Activated naive CD4-positive, alpha-beta T cell (primary cell): ENCODE results near the gene ACADS.
A peak's percentile ranks its signal among the peaks of the same experiment; 100 is the strongest.

Source experiments
- DNase-seq, 4 experiments: peaks; one replicate each; lab custom pipeline; 2025; lab: John Stamatoyannopoulos, UW

Gene ACADS

GRCh38 chr12:120700886-120701285 lies 24.7 kb upstream of the ACADS start:
- no peak for DNase-seq

- DNase-seq, result no peak
Measured at GRCh38 chr12:120702637-120703036, 23.0 kb upstream of the ACADS start.

GRCh38 chr12:120703311-120703942 lies 22.2 kb upstream of the ACADS start:
- DNase-seq, result no peak

- DNase-seq, result no peak
Measured at GRCh38 chr12:120705618-120706017, 20.0 kb upstream of the ACADS start.

DNA sequence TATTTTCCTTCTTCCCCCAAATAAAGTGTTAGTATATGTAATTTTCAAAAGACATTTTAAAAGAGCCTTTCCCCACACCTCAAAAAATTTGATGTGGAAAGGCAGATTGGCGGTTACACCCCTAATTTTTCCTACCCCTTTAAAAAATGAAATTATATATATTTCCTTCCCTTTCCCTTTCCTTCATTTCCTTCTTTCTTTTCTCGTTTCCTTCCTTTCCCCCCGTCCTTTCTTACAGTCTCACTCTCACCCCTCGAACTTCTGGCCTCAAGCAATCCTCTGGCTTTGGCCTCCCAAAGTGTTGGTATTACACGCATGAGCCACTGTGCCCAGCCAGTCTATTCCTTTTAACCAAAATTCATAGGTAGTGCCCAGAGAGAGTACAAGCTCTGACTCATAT lies 19.6 kb upstream of the ACADS start:
- no peak for DNase-seq

DNA sequence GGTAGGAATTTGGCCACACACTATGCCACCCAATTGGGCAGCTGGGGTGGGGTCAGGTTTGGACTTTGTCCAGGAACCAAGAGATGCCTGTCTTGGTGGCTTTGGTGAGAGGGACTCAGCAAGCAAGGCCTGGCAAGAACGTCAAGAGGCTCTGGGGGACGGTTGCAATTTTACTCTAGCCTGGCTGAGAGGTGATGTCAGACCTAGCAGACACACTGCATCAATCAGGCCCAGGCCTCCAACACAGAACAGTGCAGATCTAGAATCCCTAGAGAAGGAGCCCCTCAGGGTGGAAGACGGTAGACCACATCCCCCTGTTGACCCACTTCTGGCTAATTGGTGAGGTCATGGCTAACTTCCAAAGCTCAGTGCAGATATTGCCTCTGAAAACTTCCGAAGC lies 17.0 kb upstream of the ACADS start:
- no peak for DNase-seq

GRCh38 chr12:120710031-120710804 lies 15.4 kb upstream of the ACADS start, which contains the start of gene UNC119B:
Gene UNC119B (plus strand): TSS chr12:120710458. CDS start chr12:120710475, 17 bp downstream.
- peak; percentile 25 to 73 (median 50) for DNase-seq

- DNase-seq, result no peak
Measured at GRCh38 chr12:120710805-120711296, 14.8 kb upstream of the ACADS start.

- no peak for DNase-seq
Measured at GRCh38 chr12:120711411-120711810, 14.2 kb upstream of the ACADS start.

DNA sequence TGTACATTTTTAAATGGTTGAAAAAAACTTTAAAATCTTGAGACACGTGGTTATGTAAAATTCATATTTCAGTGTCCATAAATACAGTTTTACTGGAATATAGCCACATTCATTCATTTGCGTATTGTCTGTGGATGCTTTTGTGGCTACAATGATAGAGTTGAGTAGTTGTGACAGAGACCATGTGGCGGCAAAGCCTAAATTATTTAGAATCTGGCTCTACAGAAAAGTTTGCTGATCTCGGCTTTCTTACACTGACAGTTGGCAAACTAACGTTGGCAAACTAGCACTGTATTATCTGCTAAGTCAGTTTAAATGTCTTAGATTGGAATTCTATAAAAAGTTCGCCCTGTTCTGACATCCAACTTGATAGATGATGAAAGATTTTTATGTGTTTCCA lies 13.0 kb upstream of the ACADS start:
- no peak for DNase-seq

DNA sequence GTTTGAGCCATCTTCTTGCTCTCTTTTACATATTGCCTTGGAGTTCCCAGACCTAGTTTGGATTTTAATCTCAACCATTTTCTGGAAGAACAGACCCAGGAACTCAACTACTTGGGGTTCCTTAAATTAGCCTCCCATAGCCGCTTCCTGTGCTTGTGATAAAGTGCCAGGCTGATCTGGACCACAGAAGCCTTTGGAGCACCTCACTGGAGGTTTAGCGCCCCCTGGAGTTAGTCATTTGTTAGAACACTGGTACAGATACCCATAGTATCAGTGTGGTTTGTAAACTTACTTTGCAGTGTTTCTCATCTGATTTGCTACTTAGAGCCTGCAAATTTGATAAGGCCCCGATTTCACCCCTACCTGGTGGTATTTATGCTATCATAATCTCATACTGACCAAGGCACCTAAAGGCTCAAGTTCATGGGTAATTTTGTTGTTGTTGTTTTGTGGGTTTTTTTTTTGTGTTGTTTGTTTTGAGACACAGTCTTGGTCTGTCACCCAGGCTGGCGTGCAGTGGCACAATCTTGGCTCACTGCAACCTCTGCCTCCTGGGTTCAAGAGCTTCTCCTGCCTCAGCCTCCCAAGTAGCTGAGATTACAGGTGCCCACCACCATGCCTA lies 11.7 kb upstream of the ACADS start:
- peak in 3 of 4 experiments; percentile 8 to 44 (median 36) for DNase-seq

- no peak for DNase-seq
Measured at GRCh38 chr12:120718055-120718454, 7.6 kb upstream of the ACADS start.

GRCh38 chr12:120719072-120719471 lies 6.6 kb upstream of the ACADS start:
- no peak for DNase-seq

- no peak for DNase-seq
Measured at GRCh38 chr12:120719496-120720233, 6.0 kb upstream of the ACADS start.

GRCh38 chr12:120720234-120720986 lies 5.2 kb upstream of the ACADS start:
- DNase-seq, result no peak

- no peak for DNase-seq
Measured at GRCh38 chr12:120720987-120721801, 4.4 kb upstream of the ACADS start.

DNA sequence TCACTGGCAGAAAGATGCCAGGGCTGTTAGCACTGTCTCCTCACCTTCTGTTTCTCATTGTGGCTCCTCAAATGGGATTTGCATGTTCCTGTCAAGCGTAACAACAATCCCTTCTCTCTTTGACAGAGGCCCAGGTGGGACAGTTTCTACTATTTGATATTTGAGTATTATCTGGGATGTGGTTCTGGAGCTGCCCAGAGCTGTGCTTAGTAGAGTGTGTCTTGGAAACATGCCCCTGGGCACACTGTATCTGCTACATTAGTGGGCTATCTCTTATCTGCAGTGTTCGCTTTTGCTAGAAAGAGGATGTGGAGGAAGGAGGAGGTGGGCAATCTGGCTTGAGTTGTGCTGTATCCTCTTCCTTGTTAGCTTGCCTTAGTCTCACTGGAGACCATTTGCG lies 3.8 kb upstream of the ACADS start:
- no peak for DNase-seq

GRCh38 chr12:120722784-120723183 lies 2.8 kb upstream of the ACADS start:
- DNase-seq, result no peak

GRCh38 chr12:120724720-120725119 lies 906 bp upstream of the ACADS start:
- no peak for DNase-seq

GRCh38 chr12:120725151-120725658 lies 421 bp upstream of the ACADS start:
- DNase-seq, result peak in 1 of 4 experiments; percentile 20

DNA sequence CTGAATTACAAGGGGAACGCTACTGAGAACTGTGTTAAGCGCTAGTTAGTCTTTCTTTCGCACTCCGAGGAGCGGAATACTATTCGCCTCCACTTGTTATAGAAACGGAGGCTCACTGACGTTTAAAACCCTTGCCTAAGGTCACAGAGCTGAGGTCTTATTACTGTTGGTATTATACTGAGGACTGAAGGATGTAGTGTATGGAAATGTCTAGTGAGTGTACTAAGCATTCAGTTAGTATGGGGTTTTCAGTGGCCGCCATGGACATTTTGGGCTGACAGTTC lies 826 bp downstream of the ACADS start:
- no peak for DNase-seq
